IMR-90 (cell line): Measurements from ENCODE around the gene AZIN2. TPM values are rescaled to one million over a fixed set of nuclear protein-coding genes. Genes with fewer than 3 reads are reported as not detected.

Experiments used
- ATAC-seq: fragments of 200-7000 bp; cut with Tn5 transposase; 2 replicates; pipeline ENCODE4 v1.9.1; 2020; ENCODE audit warnings: low read depth, mild to moderate bottlenecking, moderate library complexity
- BruUV-seq: library from RNA; stranded (reverse); fragments of 400-500 nt; replicated peaks from 2 replicates; lab custom pipeline; 2021; lab: Mats Ljungman, UMichigan
- CTCF ChIA-PET: fragments of 300-600 bp; formaldehyde crosslinking; extraction: SDS; loops from one replicate; lab custom pipeline; 2021; ENCODE audit warnings: antibody characterized with exemption; lab: Yijun Ruan, JAX
- POLR2A ChIA-PET: fragments of 300-600 bp; sonication (Branson Sonifier 250); formaldehyde crosslinking; loops from one replicate; lab custom pipeline; 2022; ENCODE audit warnings: antibody characterized with exemption; ENCODE audit not compliant: unreplicated experiment; lab: Charles Lee
- DNase-seq: peaks from one replicate; pipeline ENCODE4 v3.0.0; 2013
- H2AFZ ChIP-seq: replicated peaks from 2 replicates; pipeline ENCODE3; 2013; ENCODE audit warnings: low read length, mild to moderate bottlenecking; ENCODE audit not compliant: poor library complexity
- H2AK5ac ChIP-seq: 2 replicates; pipeline ENCODE4 v1.6.1; 2013; ENCODE audit warnings: low read depth, low read length, inconsistent platforms
- H2AK9ac ChIP-seq: replicated peaks from 2 replicates; pipeline ENCODE3; 2013; ENCODE audit warnings: mild to moderate bottlenecking, low read depth, low read length, moderate library complexity; ENCODE audit not compliant: poor library complexity
- H2BK120ac ChIP-seq: 2 replicates; pipeline ENCODE4 v1.6.1; 2013; ENCODE audit warnings: low read depth, low read length, inconsistent platforms
- H2BK15ac ChIP-seq: 3 replicates; pipeline ENCODE4 v1.6.1; 2013; ENCODE audit warnings: low read depth, low read length, inconsistent platforms
- H2BK20ac ChIP-seq: 2 replicates; pipeline ENCODE4 v1.6.1; 2013; ENCODE audit warnings: low read depth, mild to moderate bottlenecking, inconsistent platforms, low read length, moderate library complexity
- H2BK5ac ChIP-seq: 2 replicates; pipeline ENCODE4 v1.6.1; 2013; ENCODE audit warnings: mild to moderate bottlenecking, low read depth, low read length, inconsistent platforms; ENCODE audit not compliant: poor library complexity, severe bottlenecking
- H3K14ac ChIP-seq: replicated peaks from 2 replicates; pipeline ENCODE4 v1.6.1; 2013; ENCODE audit warnings: low read depth, low read length, inconsistent platforms
- H3K18ac ChIP-seq: 2 replicates; pipeline ENCODE4 v1.6.1; 2013; ENCODE audit warnings: low read depth, low read length, control low read depth
- H3K23ac ChIP-seq: 2 replicates; pipeline ENCODE4 v1.6.1; 2013; ENCODE audit warnings: low read depth, low read length, inconsistent platforms
- H3K27ac ChIP-seq: 2 replicates; pipeline ENCODE4 v1.5.1; 2013; ENCODE audit warnings: mild to moderate bottlenecking, control low read depth, low read length; ENCODE audit not compliant: insufficient read depth
- H3K27me3 ChIP-seq: 2 replicates; pipeline ENCODE4 v1.6.1; 2013; ENCODE audit warnings: low read length; ENCODE audit not compliant: control insufficient read depth, insufficient read depth
- H3K36me3 ChIP-seq: 2 replicates; pipeline ENCODE4 v1.6.1; 2013; ENCODE audit warnings: low read length, mixed read lengths; ENCODE audit not compliant: control insufficient read depth, insufficient read depth
- H3K4ac ChIP-seq: 2 replicates; pipeline ENCODE4 v1.6.1; 2013; ENCODE audit warnings: low read depth, low read length, inconsistent platforms
- H3K4me1 ChIP-seq: 2 replicates; pipeline ENCODE4 v1.6.1; 2013; ENCODE audit warnings: low read length, mixed read lengths; ENCODE audit not compliant: control insufficient read depth, insufficient read depth
- H3K4me2 ChIP-seq: 2 replicates; pipeline ENCODE4 v1.6.1; 2013; ENCODE audit warnings: low read depth, mild to moderate bottlenecking, control low read depth, low read length, moderate library complexity
- H3K4me3 ChIP-seq: 2 replicates; pipeline ENCODE4 v1.5.1; 2013; ENCODE audit warnings: low read depth, mild to moderate bottlenecking, control low read depth, low read length, moderate library complexity; ENCODE audit not compliant: insufficient read depth
- H3K56ac ChIP-seq: 2 replicates; pipeline ENCODE4 v1.6.1; 2013; ENCODE audit warnings: low read length, inconsistent platforms; ENCODE audit not compliant: insufficient read depth; ENCODE audit errors: extremely low read depth
- H3K79me1 ChIP-seq, 2 experiments: 2 replicates each; pipeline ENCODE4 v1.6.1; 2013; ENCODE audit warnings: low read length in 2 of 2, inconsistent platforms in 1 of 2, low read depth in 1 of 2
- H3K9ac ChIP-seq: 2 replicates; pipeline ENCODE4 v1.6.1; 2013; ENCODE audit warnings: low read depth, low read length, control low read depth
- H3K9me1 ChIP-seq: 2 replicates; pipeline ENCODE4 v1.6.1; 2013; ENCODE audit warnings: low read length, inconsistent platforms; ENCODE audit not compliant: insufficient read depth
- H3K9me3 ChIP-seq: 2 replicates; pipeline ENCODE4 v1.6.1; 2013; ENCODE audit warnings: low read length; ENCODE audit not compliant: control insufficient read depth, insufficient read depth
- H4K20me1 ChIP-seq: 2 replicates; pipeline ENCODE4 v1.6.1; 2013; ENCODE audit warnings: low read length, inconsistent platforms; ENCODE audit not compliant: insufficient read depth
- H4K5ac ChIP-seq: 2 replicates; pipeline ENCODE4 v1.6.1; 2013; ENCODE audit warnings: mild to moderate bottlenecking, low read depth, low read length, control low read depth
- H4K8ac ChIP-seq, 2 experiments: 2 replicates each; pipeline ENCODE4 v1.6.1; 2013; ENCODE audit warnings: low read depth in 2 of 2, low read length in 2 of 2, control low read depth in 1 of 2, inconsistent platforms in 1 of 2
- H4K91ac ChIP-seq: 2 replicates; pipeline ENCODE4 v1.6.1; 2013; ENCODE audit warnings: low read depth, low read length, inconsistent platforms; ENCODE audit not compliant: insufficient read depth
- CEBPB ChIP-seq: IDR thresholded peaks from 2 replicates; pipeline ENCODE4 v1.6.1; 2012; ENCODE audit warnings: low read depth, low read length, improper control_type of control experiment
- MAFK ChIP-seq: IDR thresholded peaks from 2 replicates; pipeline ENCODE4 v1.6.1; 2012; ENCODE audit warnings: low read depth, low read length, improper control_type of control experiment
- RAD21 ChIP-seq: IDR thresholded peaks from 2 replicates; pipeline ENCODE4 v1.6.1; 2012; ENCODE audit warnings: low read length, improper control_type of control experiment
- SMC3 ChIP-seq: fragments of 150-350 bp; IDR thresholded peaks from 2 replicates; pipeline ENCODE4 v1.6.1; 2016; ENCODE audit warnings: low read depth, mild to moderate bottlenecking, antibody characterized with exemption, low read length, moderate library complexity
- WGBS, 2 experiments: methylation state at CpG; one replicate each; pipeline versions ENCODE4 v1.1.5 to v1.1.7; 2013; ENCODE audit warnings: missing lambda C conversion rate in 2 of 2; ENCODE audit not compliant: insufficient read length in 1 of 2; ENCODE audit errors: extremely low coverage in 2 of 2; 5-methylcytosine and 5-hydroxymethylcytosine counted together
- dilution Hi-C: fragments of 300-500 bp; cut with HindIII; formaldehyde crosslinking; loops from one replicate; pipeline ENCODE4 v1.14.3; 2018; ENCODE audit warnings: low sequenced_read_pairs; ENCODE audit not compliant: unreplicated experiment
- in situ Hi-C: fragments of 300-500 bp; cut with MboI; formaldehyde crosslinking; loops from 3 replicates; pipeline ENCODE4 v1.14.3; 2019; ENCODE audit warnings: low sequenced_read_pairs, inconsistent platforms, mixed read lengths
- intact Hi-C: fragments of 100-400 bp; cut with micrococcal nuclease; formaldehyde crosslinking; loops from 2 replicates; pipeline ENCODE4 v1.10.0; 2022
- polyA plus RNA-seq, 3 experiments: library from polyadenylated mRNA; depleted of rRNA; stranded (reverse); fragments of >200 nt; gene quantifications; 2 replicates each; pipeline ENCODE4 v1.2.3, GENCODE V29; 2012; ENCODE audit warnings: low replicate concordance in 1 of 3
- total RNA-seq: library from RNA; depleted of rRNA; stranded (reverse); fragments of >200 nt; gene quantifications from 2 replicates; pipeline ENCODE4 v1.2.3, GENCODE V29; 2012

AZIN2 gene
- total and polyA plus RNA-seq, 2 of the 4 experiments (the other 2 are of a cell fraction): 4.7 to 8.9 TPM

DNA sequence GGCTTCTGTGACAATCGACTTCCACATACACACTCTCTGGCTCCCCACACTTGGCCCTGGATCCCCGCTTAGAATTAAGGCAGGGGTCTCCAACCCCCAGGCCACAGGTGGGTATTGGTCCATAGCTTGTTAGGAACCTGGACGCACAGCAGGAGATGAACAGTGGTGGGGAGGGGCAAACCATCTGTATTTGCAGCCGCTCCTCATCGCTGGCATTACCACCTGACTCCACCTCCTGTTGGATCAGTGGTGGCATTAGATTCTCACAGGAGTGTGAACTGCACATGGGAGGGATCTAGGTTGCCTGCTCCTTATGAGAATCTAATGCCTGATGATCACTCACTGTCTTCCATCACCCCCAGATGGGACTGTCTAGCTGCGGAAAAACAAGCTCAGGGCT lies 84.9 kb downstream of the AZIN2 start:
- in situ Hi-C loops (no loop called here), intact Hi-C loops (no loop called here), dilution Hi-C loops (no loop called here)
- ChIA-PET POLR2A (no interaction called here), CTCF (no interaction called here)
- H3K4me3 ChIP-seq: no peak overlapping the region
- H2AFZ ChIP-seq: no peak overlapping the region
- no peak overlapping the region for H2BK20ac ChIP-seq
- H2AK9ac ChIP-seq: no peak overlapping the region
- H3K14ac ChIP-seq: no peak overlapping the region
- no TSS peak for BruUV-seq
- no peak overlapping the region for H3K9ac ChIP-seq
- no peak overlapping the region for H2BK15ac ChIP-seq
- no CpG with 5 or more reads among the region's 6 CpGs for WGBS, 2 experiments
- H3K4me1 ChIP-seq: peaks cover 35% of the 10 kb centered on the region
- H4K91ac ChIP-seq: no peak overlapping the region
- H3K4me2 ChIP-seq: no peak overlapping the region
- H4K8ac ChIP-seq: no peak overlapping the region
- H3K27ac ChIP-seq: no peak overlapping the region
- H3K56ac ChIP-seq: no peak overlapping the region
- 0 out of 2 replicates have a peak, but pooled peaks cover 2% of the 10 kb centered on the region for H4K20me1 ChIP-seq
- peaks cover 15 to 66% of the 10 kb centered on the region in 2 experiments for H3K79me1 ChIP-seq
- no peak overlapping the region for H3K23ac ChIP-seq
- no peak overlapping the region for H2BK5ac ChIP-seq
- H2AK5ac ChIP-seq: peak overlapping the region; percentile 71
- H4K5ac ChIP-seq: no peak overlapping the region
- H2BK120ac ChIP-seq: no peak overlapping the region; the same call in 1 of the 2 replicates
- peaks cover 10% of the 10 kb centered on the region; the same call in 1 of the 2 replicates for H3K36me3 ChIP-seq
- ATAC-seq: no peak
- DNase-seq: no peak
- 0 out of 2 replicates have a peak, but pooled peaks cover 3% of the 10 kb centered on the region for H3K9me3 ChIP-seq
- H3K4ac ChIP-seq: no peak overlapping the region; the same call in 1 of the 2 replicates
- TF ChIP-seq SMC3 (no peak), CEBPB (no peak), MAFK (no peak), RAD21 (no peak)
- peaks cover 33% of the 10 kb centered on the region for H3K9me1 ChIP-seq
- H3K18ac ChIP-seq: no peak overlapping the region
- no peaks in the 10 kb centered on the region for H3K27me3 ChIP-seq
